ENCODE data around the gene TNNT2.

TNNT2 gene

GRCh38 chr1:201309416-201309815 is 68.1 kb downstream of the TNNT2 start:
- no peak for DNase-seq

Data from GDM1 (cell line).